ENCODE results near the gene DISP3. TPM values are rescaled to one million over a fixed set of nuclear protein-coding genes. Genes with fewer than 3 reads are reported as not detected.

DISP3 gene
- total and polyA plus RNA-seq, 4 donors, result 0.10 to 0.12 TPM; not detected in 2

- Histone ChIP-seq H3K4me3 (ENCODE audit: low read length in 2 of 2) (no peak overlapping the region), H3K36me3 (ENCODE audit: control insufficient read depth in 1 of 2, insufficient read depth in 2 of 2, low read length in 1 of 2) (no peaks in the 10 kb centered on the region), H3K27ac (ENCODE audit: low read depth in 1 of 2, low read length in 2 of 2) (no peak overlapping the region), H3K4me1 (ENCODE audit: control insufficient read depth in 1 of 2, insufficient read depth in 2 of 2, low read length in 2 of 2) (no peaks in the 10 kb centered on the region), H3K27me3 (ENCODE audit: control insufficient read depth in 1 of 2, insufficient read depth in 2 of 2, low read length in 1 of 2) (no peaks in the 10 kb centered on the region), H3K9me3 (ENCODE audit: control insufficient read depth, low read length) (no peaks in the 10 kb centered on the region)
- ATAC-seq (ENCODE audit: low FRiP score) (no peak), DNase-seq (no peak)
- intact Hi-C loops (cut with DNase I), result no loop called here
- 43 to 44% methylated on average over 27 of the region's 27 CpGs for WGBS, 2 donors
Observed at GRCh38 chr1:11453742-11454491, 25.0 kb upstream of the DISP3 start.

- Histone ChIP-seq H3K4me1 (ENCODE audit: control insufficient read depth in 1 of 2, insufficient read depth in 2 of 2, low read length in 2 of 2) (no peaks in the 10 kb centered on the region), H3K36me3 (ENCODE audit: control insufficient read depth in 1 of 2, insufficient read depth in 2 of 2, low read length in 1 of 2) (no peaks in the 10 kb centered on the region), H3K4me3 (ENCODE audit: low read length in 2 of 2) (no peak overlapping the region), H3K27me3 (ENCODE audit: control insufficient read depth in 1 of 2, insufficient read depth in 2 of 2, low read length in 1 of 2) (no peaks in the 10 kb centered on the region), H3K27ac (ENCODE audit: low read depth in 1 of 2, low read length in 2 of 2) (no peak overlapping the region), H3K9me3 (ENCODE audit: control insufficient read depth, low read length) (no peaks in the 10 kb centered on the region)
- ATAC-seq (ENCODE audit: low FRiP score) (no peak), DNase-seq (no peak)
- 43 to 45% methylated on average over 10 to 11 of the region's 11 CpGs for WGBS, 2 donors
- intact Hi-C loops (cut with DNase I), result no loop called here
Observed at GRCh38 chr1:11455967-11456570, 22.9 kb upstream of the DISP3 start.

GRCh38 chr1:11456965-11457364 lies 22.0 kb upstream of the DISP3 start:
- H3K27ac ChIP-seq (ENCODE audit: low read depth in 1 of 2, low read length in 2 of 2), result no peak overlapping the region
- no peaks in the 10 kb centered on the region for H3K9me3 ChIP-seq (ENCODE audit: control insufficient read depth, low read length)
- ATAC-seq (ENCODE audit: low FRiP score) (no peak), DNase-seq (no peak)
- 64 to 68% methylated on average over 4 of the region's 4 CpGs for WGBS, 2 donors
- H3K4me3 ChIP-seq (ENCODE audit: low read length in 2 of 2), result no peak overlapping the region
- no peaks in the 10 kb centered on the region for H3K27me3 ChIP-seq (ENCODE audit: control insufficient read depth in 1 of 2, insufficient read depth in 2 of 2, low read length in 1 of 2)
- H3K36me3 ChIP-seq (ENCODE audit: control insufficient read depth in 1 of 2, insufficient read depth in 2 of 2, low read length in 1 of 2), result no peaks in the 10 kb centered on the region
- intact Hi-C loops (cut with DNase I), result no loop called here
- no peaks in the 10 kb centered on the region for H3K4me1 ChIP-seq (ENCODE audit: control insufficient read depth in 1 of 2, insufficient read depth in 2 of 2, low read length in 2 of 2)

GRCh38 chr1:11458811-11459275 lies 20.1 kb upstream of the DISP3 start:
- no peak for ATAC-seq (ENCODE audit: low FRiP score)
- DNase-seq, result no peak
- H3K36me3 ChIP-seq (ENCODE audit: control insufficient read depth in 1 of 2, insufficient read depth in 2 of 2, low read length in 1 of 2), result no peaks in the 10 kb centered on the region
- WGBS, 2 donors, result 35 to 38% methylated on average over 15 of the region's 15 CpGs
- H3K9me3 ChIP-seq (ENCODE audit: control insufficient read depth, low read length), result no peaks in the 10 kb centered on the region
- H3K27me3 ChIP-seq (ENCODE audit: control insufficient read depth in 1 of 2, insufficient read depth in 2 of 2, low read length in 1 of 2), result no peaks in the 10 kb centered on the region
- intact Hi-C loops (cut with DNase I), result no loop called here
- no peaks in the 10 kb centered on the region for H3K4me1 ChIP-seq (ENCODE audit: control insufficient read depth in 1 of 2, insufficient read depth in 2 of 2, low read length in 2 of 2)
- no peak overlapping the region for H3K4me3 ChIP-seq (ENCODE audit: low read length in 2 of 2)
- H3K27ac ChIP-seq (ENCODE audit: low read depth in 1 of 2, low read length in 2 of 2), result no peak overlapping the region

- H3K27ac ChIP-seq (ENCODE audit: low read depth in 1 of 2, low read length in 2 of 2), result no peak overlapping the region
- no peak overlapping the region for H3K4me3 ChIP-seq (ENCODE audit: low read length in 2 of 2)
- ATAC-seq (ENCODE audit: low FRiP score) (no peak), DNase-seq (no peak)
- intact Hi-C loops (cut with DNase I), result no loop called here
- no peaks in the 10 kb centered on the region for H3K36me3 ChIP-seq (ENCODE audit: control insufficient read depth in 1 of 2, insufficient read depth in 2 of 2, low read length in 1 of 2)
- H3K4me1 ChIP-seq (ENCODE audit: control insufficient read depth in 1 of 2, insufficient read depth in 2 of 2, low read length in 2 of 2), result no peaks in the 10 kb centered on the region
- WGBS, 2 donors, result 48 to 54% methylated on average over 9 of the region's 9 CpGs
- H3K27me3 ChIP-seq (ENCODE audit: control insufficient read depth in 1 of 2, insufficient read depth in 2 of 2, low read length in 1 of 2), result no peaks in the 10 kb centered on the region
- no peaks in the 10 kb centered on the region for H3K9me3 ChIP-seq (ENCODE audit: control insufficient read depth, low read length)
Observed at GRCh38 chr1:11461531-11462137, 17.3 kb upstream of the DISP3 start.

- WGBS, 2 donors, result 45 to 52% methylated on average over 19 of the region's 19 CpGs
- no peak for DNase-seq
- Histone ChIP-seq H3K36me3 (ENCODE audit: control insufficient read depth in 1 of 2, insufficient read depth in 2 of 2, low read length in 1 of 2) (no peaks in the 10 kb centered on the region), H3K27me3 (ENCODE audit: control insufficient read depth in 1 of 2, insufficient read depth in 2 of 2, low read length in 1 of 2) (no peaks in the 10 kb centered on the region), H3K27ac (ENCODE audit: low read depth in 1 of 2, low read length in 2 of 2) (no peak overlapping the region), H3K9me3 (ENCODE audit: control insufficient read depth, low read length) (no peaks in the 10 kb centered on the region), H3K4me1 (ENCODE audit: control insufficient read depth in 1 of 2, insufficient read depth in 2 of 2, low read length in 2 of 2) (no peaks in the 10 kb centered on the region), H3K4me3 (ENCODE audit: low read length in 2 of 2) (no peak overlapping the region)
- ATAC-seq (ENCODE audit: low FRiP score), result no peak
- intact Hi-C loops (cut with DNase I), result no loop called here
Observed at GRCh38 chr1:11462224-11462923, 16.6 kb upstream of the DISP3 start.

GRCh38 chr1:11463177-11463576 lies 15.8 kb upstream of the DISP3 start:
- H3K9me3 ChIP-seq (ENCODE audit: control insufficient read depth, low read length), result no peaks in the 10 kb centered on the region
- H3K4me1 ChIP-seq (ENCODE audit: control insufficient read depth in 1 of 2, insufficient read depth in 2 of 2, low read length in 2 of 2), result no peaks in the 10 kb centered on the region
- H3K36me3 ChIP-seq (ENCODE audit: control insufficient read depth in 1 of 2, insufficient read depth in 2 of 2, low read length in 1 of 2), result no peaks in the 10 kb centered on the region
- ATAC-seq (ENCODE audit: low FRiP score) (no peak), DNase-seq (no peak)
- no peak overlapping the region for H3K4me3 ChIP-seq (ENCODE audit: low read length in 2 of 2)
- WGBS, 2 donors, result 58 to 63% methylated on average over 4 of the region's 4 CpGs
- no peaks in the 10 kb centered on the region for H3K27me3 ChIP-seq (ENCODE audit: control insufficient read depth in 1 of 2, insufficient read depth in 2 of 2, low read length in 1 of 2)
- H3K27ac ChIP-seq (ENCODE audit: low read depth in 1 of 2, low read length in 2 of 2), result no peak overlapping the region
- intact Hi-C loops (cut with DNase I), result no loop called here

GRCh38 chr1:11465307-11465706 lies 13.6 kb upstream of the DISP3 start:
- DNase-seq (no peak), ATAC-seq (ENCODE audit: low FRiP score) (no peak)
- WGBS, 2 donors, result 80 to 82% methylated on average over 6 of the region's 6 CpGs
- Histone ChIP-seq H3K4me1 (ENCODE audit: control insufficient read depth in 1 of 2, insufficient read depth in 2 of 2, low read length in 2 of 2) (no peaks in the 10 kb centered on the region), H3K36me3 (ENCODE audit: control insufficient read depth in 1 of 2, insufficient read depth in 2 of 2, low read length in 1 of 2) (no peaks in the 10 kb centered on the region), H3K27ac (ENCODE audit: low read depth in 1 of 2, low read length in 2 of 2) (no peak overlapping the region), H3K4me3 (ENCODE audit: low read length in 2 of 2) (no peak overlapping the region), H3K27me3 (ENCODE audit: control insufficient read depth in 1 of 2, insufficient read depth in 2 of 2, low read length in 1 of 2) (no peaks in the 10 kb centered on the region), H3K9me3 (ENCODE audit: control insufficient read depth, low read length) (no peaks in the 10 kb centered on the region)
- intact Hi-C loops (cut with DNase I), result no loop called here
